HepG2 (cell line): ENCODE measurements around the gene PSENEN. TPM values are rescaled to one million over a fixed set of nuclear protein-coding genes. Genes with fewer than 3 reads are reported as not detected.

ENCODE experiments used
- AGO1 ChIP-seq: fragments of 200-400 bp; formaldehyde crosslinking; IDR thresholded peaks from 2 replicates; pipeline ENCODE4 v1.6.1; 2017; ENCODE audit warnings: mild to moderate bottlenecking, low read depth, low read length, moderate library complexity; ENCODE audit not compliant: poor library complexity, severe bottlenecking
- CHCHD3 ChIP-seq: sonication (generic); formaldehyde crosslinking; IDR thresholded peaks from 2 replicates; pipeline ENCODE4 v1.8.0; 2022; ENCODE audit warnings: mild to moderate bottlenecking, missing genetic modification reagents, moderate library complexity
- EHMT2 ChIP-seq: fragments of 200-600 bp; sonication (generic); IDR thresholded peaks from 2 replicates; pipeline ENCODE4 v1.7.0; 2017; ENCODE audit warnings: antibody characterized with exemption, low read depth, low read length, borderline replicate concordance
- FOSL1 ChIP-seq: sonication (generic); formaldehyde crosslinking; IDR thresholded peaks from 2 replicates; pipeline ENCODE4 v1.9.0; 2021; ENCODE audit warnings: missing genetic modification reagents, borderline replicate concordance
- HOXA5 ChIP-seq: sonication (generic); formaldehyde crosslinking; IDR thresholded peaks from 2 replicates; pipeline ENCODE4 v1.4.0; 2020; ENCODE audit warnings: missing genetic modification reagents
- KLF12 ChIP-seq: sonication (generic); formaldehyde crosslinking; IDR thresholded peaks from 2 replicates; pipeline ENCODE4 v1.4.0; 2020; ENCODE audit warnings: missing genetic modification reagents, borderline replicate concordance
- MTF2 ChIP-seq: sonication (generic); formaldehyde crosslinking; IDR thresholded peaks from 2 replicates; pipeline ENCODE4 v1.5.0; 2020; ENCODE audit warnings: missing genetic modification reagents, borderline replicate concordance
- NFIC ChIP-seq: IDR thresholded peaks from 2 replicates; pipeline ENCODE4 v1.6.1; 2012; ENCODE audit warnings: mild to moderate bottlenecking, low read length, inconsistent platforms
- POLR2G ChIP-seq: fragments of 200-400 bp; formaldehyde crosslinking; IDR thresholded peaks from 2 replicates; pipeline ENCODE4 v1.6.1; 2018; ENCODE audit warnings: mild to moderate bottlenecking, low read depth, low read length, moderate library complexity
- RBAK ChIP-seq: sonication (generic); formaldehyde crosslinking; IDR thresholded peaks from 2 replicates; pipeline ENCODE4 v1.5.1; 2020; ENCODE audit warnings: mild to moderate bottlenecking, missing genetic modification reagents
- RORA ChIP-seq: sonication (generic); formaldehyde crosslinking; IDR thresholded peaks from 2 replicates; pipeline ENCODE4 v1.5.0; 2020; ENCODE audit warnings: mild to moderate bottlenecking, missing genetic modification reagents, moderate library complexity
- SMAD3 ChIP-seq: sonication (generic); formaldehyde crosslinking; IDR thresholded peaks from 2 replicates; pipeline ENCODE4 v1.4.0; 2020; ENCODE audit warnings: missing genetic modification reagents
- THYN1 ChIP-seq: sonication (generic); formaldehyde crosslinking; IDR thresholded peaks from 2 replicates; pipeline ENCODE4 v1.8.1; 2023; ENCODE audit warnings: low read depth, mild to moderate bottlenecking, moderate library complexity, missing genetic modification reagents, borderline replicate concordance
- ZNF143 ChIP-seq: sonication (generic); formaldehyde crosslinking; IDR thresholded peaks from 2 replicates; pipeline ENCODE4 v1.4.0; 2020; ENCODE audit warnings: missing genetic modification reagents
- ZNF160 ChIP-seq: sonication (generic); formaldehyde crosslinking; IDR thresholded peaks from 2 replicates; pipeline ENCODE4 v1.8.0; 2022; ENCODE audit warnings: mild to moderate bottlenecking, inconsistent platforms, missing genetic modification reagents
- ZNF17 ChIP-seq: sonication (generic); formaldehyde crosslinking; IDR thresholded peaks from 2 replicates; pipeline ENCODE4 v1.5.0; 2020; ENCODE audit warnings: mild to moderate bottlenecking, missing genetic modification reagents
- ZNF205 ChIP-seq: IDR thresholded peaks from 2 replicates; pipeline ENCODE4 v1.6.1; 2018; ENCODE audit warnings: missing biosample characterization, missing genetic modification reagents
- ZNF296 ChIP-seq: sonication (generic); formaldehyde crosslinking; conservative IDR thresholded peaks from 2 replicates; pipeline ENCODE4 v1.5.0; 2020; ENCODE audit warnings: mild to moderate bottlenecking, missing genetic modification reagents
- ZNF383 ChIP-seq: sonication (generic); formaldehyde crosslinking; IDR thresholded peaks from 2 replicates; pipeline ENCODE4 v1.4.0; 2020; ENCODE audit warnings: missing genetic modification reagents, mild to moderate bottlenecking, borderline replicate concordance
- ZNF563 ChIP-seq: sonication (generic); formaldehyde crosslinking; IDR thresholded peaks from 2 replicates; pipeline ENCODE4 v1.8.0; 2022; ENCODE audit warnings: mild to moderate bottlenecking, moderate library complexity, missing genetic modification reagents
- ZNF614 ChIP-seq: IDR thresholded peaks from 2 replicates; pipeline ENCODE4 v1.6.1; 2018; ENCODE audit warnings: missing biosample characterization, missing genetic modification reagents, inconsistent platforms, borderline replicate concordance
- ZNF777 ChIP-seq: sonication (generic); formaldehyde crosslinking; IDR thresholded peaks from 2 replicates; pipeline ENCODE4 v1.4.0; 2020; ENCODE audit warnings: missing genetic modification reagents
- polyA plus RNA-seq, 8 experiments: library from polyadenylated mRNA; depleted of rRNA in 3 of 8; stranded (reverse) in 7 of 8; unstranded in 1 of 8; fragments of >200 nt; fragmentation: Illumina TruSeq in 4 of 8; extraction: Trizol in 4 of 8; gene quantifications; 2 replicates each; pipeline versions ENCODE4 v1.2.1 to v1.2.3, GENCODE V29; 2011 to 2016; ENCODE audit warnings: low read depth in 4 of 8, missing spikeins in 1 of 8, mixed read lengths in 1 of 8; ENCODE audit not compliant: insufficient read depth in 1 of 8
- total RNA-seq, 5 experiments: library from RNA; depleted of rRNA; stranded (reverse); fragments of >200 nt; fragmentation: Illumina TruSeq; extraction: Trizol; gene quantifications; 2 replicates each; pipeline ENCODE4 v1.2.3, GENCODE V29; 2016; ENCODE audit warnings: low read depth in 1 of 5
- TF ChIP-seq, protein P1 (sequence below): sonication (generic); formaldehyde crosslinking; IDR thresholded peaks from 2 replicates; pipeline ENCODE4 v1.5.0; 2020; ENCODE audit warnings: mild to moderate bottlenecking, missing genetic modification reagents
- TF ChIP-seq, protein P2 (sequence below): sonication (generic); formaldehyde crosslinking; IDR thresholded peaks from 2 replicates; pipeline ENCODE4 v1.4.0; 2020; ENCODE audit warnings: missing genetic modification reagents
- TF ChIP-seq, protein P3 (sequence below), 2 experiments: sonication (generic) in 1 of 2; formaldehyde crosslinking in 1 of 2; IDR thresholded peaks; 2 replicates each; pipeline versions ENCODE4 v1.4.0 to v1.6.1; 2018 to 2020; ENCODE audit warnings: missing genetic modification reagents in 2 of 2, borderline replicate concordance in 1 of 2, low read depth in 1 of 2, mild to moderate bottlenecking in 1 of 2, missing biosample characterization in 1 of 2

PSENEN gene
- total and polyA plus RNA-seq, 2 of the 13 experiments (the other 11 are each of a cell fraction or from before 2014, with no cell fraction given) = 16.9 to 34.2 TPM

DNA sequence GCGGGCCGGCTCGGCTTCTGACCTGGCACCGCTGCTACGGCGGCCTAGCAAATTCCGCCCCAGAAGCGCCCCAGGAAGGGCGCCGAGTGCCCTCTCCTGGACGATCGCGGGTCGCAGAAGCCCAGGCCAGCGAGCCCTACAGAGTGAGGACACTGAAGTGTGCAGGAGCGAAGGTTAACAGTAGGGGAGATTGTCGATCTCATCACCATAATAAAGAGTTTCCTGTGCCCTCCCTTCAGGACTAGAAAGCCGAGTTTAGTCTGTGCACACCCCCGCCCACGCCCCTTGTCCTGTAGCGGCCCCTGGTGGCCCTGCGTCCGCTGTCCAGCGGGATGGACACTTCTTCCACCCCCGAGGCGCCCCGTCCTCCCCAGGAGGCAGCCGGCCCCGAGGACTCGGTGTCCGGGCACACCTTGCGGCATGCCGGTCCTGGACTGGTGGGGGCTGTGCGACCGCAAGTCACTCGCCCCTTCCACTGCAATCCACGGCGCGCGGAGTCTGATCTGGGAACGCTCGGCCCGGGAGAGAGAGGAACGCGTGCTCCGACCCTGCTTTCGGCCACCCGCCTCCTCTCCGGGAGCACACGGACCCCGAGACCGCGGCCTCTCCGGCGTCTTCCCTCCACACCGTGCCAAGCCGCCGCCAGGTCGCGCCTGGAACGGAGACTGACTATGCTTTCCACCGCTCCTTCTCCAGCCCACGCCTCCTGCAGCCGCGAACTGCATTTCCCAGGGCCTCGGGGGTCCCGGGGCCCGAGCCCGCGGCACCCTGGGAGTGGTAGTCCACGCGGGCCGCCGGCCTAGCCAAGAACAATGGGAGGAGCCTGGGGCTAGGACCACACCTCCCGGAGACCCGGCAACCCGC is 28.4 kb upstream of the PSENEN start (continued):
- 0 out of 2 replicates have a peak, but pooled peaks have one; percentile 83 for TF ChIP-seq ZNF563 (CRISPR knock-in tag)
- 0 out of 2 replicates have a peak, but pooled peaks have one; percentile 6 for TF ChIP-seq THYN1
- no peak for TF ChIP-seq NFIC
- 0 out of 2 replicates have a peak, but pooled peaks have one; percentile 68 for TF ChIP-seq CHCHD3
- TF ChIP-seq ZNF614 (CRISPR knock-in tag) = peak; percentile 87
- TF ChIP-seq, protein P1, sequence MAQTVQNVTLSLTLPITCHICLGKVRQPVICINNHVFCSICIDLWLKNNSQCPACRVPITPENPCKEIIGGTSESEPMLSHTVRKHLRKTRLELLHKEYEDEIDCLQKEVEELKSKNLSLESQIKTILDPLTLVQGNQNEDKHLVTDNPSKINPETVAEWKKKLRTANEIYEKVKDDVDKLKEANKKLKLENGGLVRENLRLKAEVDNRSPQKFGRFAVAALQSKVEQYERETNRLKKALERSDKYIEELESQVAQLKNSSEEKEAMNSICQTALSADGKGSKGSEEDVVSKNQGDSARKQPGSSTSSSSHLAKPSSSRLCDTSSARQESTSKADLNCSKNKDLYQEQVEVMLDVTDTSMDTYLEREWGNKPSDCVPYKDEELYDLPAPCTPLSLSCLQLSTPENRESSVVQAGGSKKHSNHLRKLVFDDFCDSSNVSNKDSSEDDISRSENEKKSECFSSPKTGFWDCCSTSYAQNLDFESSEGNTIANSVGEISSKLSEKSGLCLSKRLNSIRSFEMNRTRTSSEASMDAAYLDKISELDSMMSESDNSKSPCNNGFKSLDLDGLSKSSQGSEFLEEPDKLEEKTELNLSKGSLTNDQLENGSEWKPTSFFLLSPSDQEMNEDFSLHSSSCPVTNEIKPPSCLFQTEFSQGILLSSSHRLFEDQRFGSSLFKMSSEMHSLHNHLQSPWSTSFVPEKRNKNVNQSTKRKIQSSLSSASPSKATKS = peak; percentile 70; the same call in 1 of the 2 replicates
- TF ChIP-seq ZNF296 (CRISPR knock-in tag) = peak; percentile 94
- TF ChIP-seq POLR2G = peak; percentile 48
- 0 out of 2 replicates have a peak, but pooled peaks have one; percentile 28 for TF ChIP-seq HOXA5 (CRISPR knock-in tag)
- peak; percentile 19 for TF ChIP-seq AGO1
- TF ChIP-seq RBAK (CRISPR knock-in tag) = no peak
- TF ChIP-seq, protein P2, sequence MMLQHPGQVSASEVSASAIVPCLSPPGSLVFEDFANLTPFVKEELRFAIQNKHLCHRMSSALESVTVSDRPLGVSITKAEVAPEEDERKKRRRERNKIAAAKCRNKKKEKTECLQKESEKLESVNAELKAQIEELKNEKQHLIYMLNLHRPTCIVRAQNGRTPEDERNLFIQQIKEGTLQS (CRISPR knock-in tag) = 0 out of 2 replicates have a peak, but pooled peaks have one; percentile 9
- peak; percentile 95 for TF ChIP-seq ZNF143 (CRISPR knock-in tag)
- peak; percentile 7; the same call in 1 of the 2 replicates for TF ChIP-seq ZNF205 (CRISPR knock-in tag)
- TF ChIP-seq RORA (CRISPR knock-in tag) = no peak
- peak; percentile 67; the same call in 1 of the 2 replicates for TF ChIP-seq ZNF160 (CRISPR knock-in tag)
- TF ChIP-seq KLF12 (CRISPR knock-in tag) = peak; percentile 85
- TF ChIP-seq MTF2 (CRISPR knock-in tag) = no peak
- TF ChIP-seq SMAD3 (CRISPR knock-in tag) = no peak
- peak; percentile 64; the same call in 1 of the 2 replicates for TF ChIP-seq ZNF777
- TF ChIP-seq ZNF17 = no peak
- peak; percentile 82; the same call in 1 of the 2 replicates for TF ChIP-seq ZNF383 (CRISPR knock-in tag)
- TF ChIP-seq, protein P3, sequence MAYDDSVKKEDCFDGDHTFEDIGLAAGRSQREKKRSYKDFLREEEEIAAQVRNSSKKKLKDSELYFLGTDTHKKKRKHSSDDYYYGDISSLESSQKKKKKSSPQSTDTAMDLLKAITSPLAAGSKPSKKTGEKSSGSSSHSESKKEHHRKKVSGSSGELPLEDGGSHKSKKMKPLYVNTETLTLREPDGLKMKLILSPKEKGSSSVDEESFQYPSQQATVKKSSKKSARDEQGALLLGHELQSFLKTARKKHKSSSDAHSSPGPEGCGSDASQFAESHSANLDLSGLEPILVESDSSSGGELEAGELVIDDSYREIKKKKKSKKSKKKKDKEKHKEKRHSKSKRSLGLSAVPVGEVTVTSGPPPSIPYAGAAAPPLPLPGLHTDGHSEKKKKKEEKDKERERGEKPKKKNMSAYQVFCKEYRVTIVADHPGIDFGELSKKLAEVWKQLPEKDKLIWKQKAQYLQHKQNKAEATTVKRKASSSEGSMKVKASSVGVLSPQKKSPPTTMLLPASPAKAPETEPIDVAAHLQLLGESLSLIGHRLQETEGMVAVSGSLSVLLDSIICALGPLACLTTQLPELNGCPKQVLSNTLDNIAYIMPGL (CRISPR knock-in tag; IDR thresholded peaks at IDR 0.05; ENCODE audit: borderline replicate concordance in 1 of 2, low read depth in 1 of 2) = peak; percentile 82 to 95
- TF ChIP-seq EHMT2 = no peak
- no peak for TF ChIP-seq FOSL1
